Transverse colon (tissue), 4 donors: Measurements from ENCODE around the gene KATNA1. TPM values are rescaled to one million over a fixed set of nuclear protein-coding genes. Genes with fewer than 3 reads are reported as not detected.
A peak's percentile ranks its signal among the peaks of the same experiment; 100 is the strongest.

ENCODE experiments used
- DNase-seq: peaks from one replicate; pipeline ENCODE4 v3.0.0-alpha.2; 2019
- H3K27ac ChIP-seq, 4 donors: fragments of 200-600 bp; sonication (generic); 2 replicates each; pipeline ENCODE4 v1.5.1; 2016 to 2018; ENCODE audit warnings: inconsistent platforms in 4 of 4
- H3K27me3 ChIP-seq: fragments of 200-600 bp; sonication (generic); 2 replicates; pipeline ENCODE4 v1.5.1; 2017; ENCODE audit warnings: inconsistent platforms
- H3K36me3 ChIP-seq, 4 donors: fragments of 200-600 bp; sonication (generic); 2 replicates each; pipeline ENCODE4 v1.5.1; 2017 to 2019; ENCODE audit warnings: inconsistent platforms in 4 of 4
- H3K4me1 ChIP-seq, 4 donors: fragments of 200-600 bp; sonication (generic); 2 replicates each; pipeline ENCODE4 v1.5.1; 2017 to 2020; ENCODE audit warnings: inconsistent platforms in 4 of 4
- H3K4me3 ChIP-seq, 4 donors: fragments of 200-600 bp; sonication (generic); 1 replicate in 1 of 4; 2 replicates in 3 of 4; pipeline versions ENCODE4 v1.5.1 to v1.6.1; 2017 to 2019; ENCODE audit warnings: inconsistent platforms in 4 of 4
- H3K9me3 ChIP-seq, 2 donors: fragments of 200-600 bp; sonication (generic); 2 replicates each; pipeline ENCODE4 v1.5.1; 2017 to 2019; ENCODE audit warnings: inconsistent platforms in 2 of 2
- CTCF ChIP-seq, 5 experiments: fragments of 200-600 bp in 3 of 5; fragments of 450-650 bp in 2 of 5; sonication (generic) in 3 of 5; IDR thresholded peaks; 1 replicate in 2 of 5; 2 replicates in 3 of 5; pipeline ENCODE4 v1.5.1; 2016 to 2017; ENCODE audit warnings: antibody characterized with exemption in 5 of 5, inconsistent platforms in 3 of 5, mild to moderate bottlenecking in 2 of 5, moderate library complexity in 1 of 5
- EP300 ChIP-seq: sonication (generic); formaldehyde crosslinking; IDR thresholded peaks from one replicate; pipeline ENCODE4 v1.6.1; 2017; ENCODE audit warnings: antibody characterized with exemption, low read depth
- POLR2A ChIP-seq: fragments of 450-650 bp; IDR thresholded peaks from one replicate; pipeline ENCODE4 v1.6.1; 2016; ENCODE audit warnings: antibody characterized with exemption, mild to moderate bottlenecking, moderate library complexity
- POLR2AphosphoS5 ChIP-seq, 3 donors: sonication (generic); formaldehyde crosslinking; IDR thresholded peaks; one replicate each; pipeline ENCODE4 v1.6.1; 2016; ENCODE audit warnings: antibody characterized with exemption in 3 of 3
- WGBS, 2 donors: methylation state at CpG; one replicate each; pipeline ENCODE4 v1.1.5; 2018; ENCODE audit warnings: low coverage in 1 of 2; 5-methylcytosine and 5-hydroxymethylcytosine counted together
- in situ Hi-C, 4 donors: fragments of 200-750 bp; cut with MboI; loops; one replicate each; pipeline versions ENCODE4 v1.15.0 to v1.15.1; 2017; ENCODE audit warnings: low sequenced_read_pairs in 3 of 4, low pct_ligation_motif_present in 1 of 4, low pct_unique_long_range_greater_than_20kb in 1 of 4
- intact Hi-C: fragments of 100-400 bp; cut with DNase I; formaldehyde crosslinking; loops from one replicate; pipeline ENCODE4 v1.15.1; 2023; ENCODE audit warnings: low total_unique reads
- small RNA-seq, 4 donors: library from RNA; depleted of rRNA; stranded (forward); fragments of <200 nt; gene quantifications; one replicate each; pipeline ENCODE3, GENCODE V24; 2016
- total RNA-seq, 4 donors: library from RNA; depleted of rRNA; stranded (reverse); fragments of >200 nt; gene quantifications; one replicate each; pipeline ENCODE4 v1.1.0, GENCODE V29; 2016

The KATNA1 gene
- total RNA-seq, 4 donors from 2014 or later, result 2.4 to 16.5 (median 12.2) TPM

DNA sequence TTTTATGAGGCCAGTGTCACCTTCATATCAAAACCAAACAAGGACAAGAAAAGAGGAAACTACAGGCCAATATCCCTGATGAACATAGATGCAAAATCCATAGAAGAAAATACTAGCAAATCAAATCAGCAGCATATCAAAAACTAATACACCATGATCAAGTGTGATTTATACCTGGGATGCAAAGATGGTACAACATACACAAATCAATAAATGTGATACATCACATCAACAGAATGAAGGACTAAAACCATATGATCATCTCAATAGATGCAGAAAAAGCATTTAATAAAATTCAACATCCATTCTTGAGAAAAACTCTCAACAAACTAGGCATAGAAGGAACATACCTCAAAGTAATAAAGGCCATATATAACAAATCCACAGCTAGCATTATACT is 90.5 kb downstream of the KATNA1 start:
- H3K9me3 ChIP-seq, result no peaks in the 10 kb centered on the region
- peaks cover 54% of the 10 kb centered on the region for H3K27me3 ChIP-seq
- in situ Hi-C loops (loop anchor here in 1 of 4 donors (25.0 kb wide), 1 partner anchor 154 kb away; the partner anchor contains the start of gene LATS1), intact Hi-C loops (no loop called here)
- no peak overlapping the region for H3K4me3 ChIP-seq
- H3K36me3 ChIP-seq, result no peaks in the 10 kb centered on the region
- H3K4me1 ChIP-seq, result no peaks in the 10 kb centered on the region
- no peak for DNase-seq
- H3K27ac ChIP-seq, result no peak overlapping the region
- TF ChIP-seq CTCF (IDR thresholded peaks at IDR 0.05), result no peak
- no peak for TF ChIP-seq POLR2AphosphoS5 (IDR thresholded peaks at IDR 0.05)
- TF ChIP-seq POLR2A, result no peak
- TF ChIP-seq EP300, result no peak

DNA sequence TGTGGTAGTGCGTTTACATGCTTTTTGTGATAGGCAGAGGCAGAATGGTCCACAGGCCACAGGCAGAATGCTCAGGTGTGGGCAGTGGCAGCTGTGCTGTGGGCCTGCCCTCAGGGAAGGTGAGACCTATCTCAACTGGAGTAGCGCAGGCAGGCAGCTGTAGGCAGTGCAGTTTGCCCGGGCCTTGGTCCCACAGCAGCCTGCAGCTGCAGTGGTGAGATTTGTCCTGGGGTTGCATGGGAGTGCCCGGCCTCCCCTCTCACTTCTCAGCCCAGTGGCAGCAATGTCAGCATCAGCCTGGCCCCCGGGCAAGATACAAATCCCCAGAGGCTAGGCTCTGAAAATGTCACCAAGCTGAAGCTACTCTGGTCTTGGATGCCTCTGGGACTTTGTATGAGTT is 96.6 kb downstream of the KATNA1 start:
- TF ChIP-seq POLR2AphosphoS5 (IDR thresholded peaks at IDR 0.05) (no peak), CTCF (IDR thresholded peaks at IDR 0.05) (no peak), POLR2A (no peak), EP300 (no peak)
- in situ Hi-C loops (loop anchor here in 1 of 4 donors (25.0 kb wide), 1 partner anchor 160 kb away; the partner anchor contains the start of gene LATS1), intact Hi-C loops (no loop called here)
- DNase-seq, result no peak
- H3K36me3 ChIP-seq, result no peaks in the 10 kb centered on the region
- peaks cover 38% of the 10 kb centered on the region for H3K27me3 ChIP-seq
- H3K9me3 ChIP-seq, result no peaks in the 10 kb centered on the region
- H3K4me3 ChIP-seq, result no peak overlapping the region
- H3K27ac ChIP-seq, result no peak overlapping the region
- no peaks in the 10 kb centered on the region for H3K4me1 ChIP-seq
- WGBS, 2 donors, result 73% methylated on average over 5 of the region's 5 CpGs; no CpG with 5 or more reads in 1 of the 2 donors

- H3K9me3 ChIP-seq, result no peaks in the 10 kb centered on the region
- in situ Hi-C loops, result no loop called here
- 1% methylated on average over 65 of the region's 71 CpGs; no CpG with 5 or more reads in 1 of the 2 donors for WGBS, 2 donors
- no peaks in the 10 kb centered on the region for H3K27me3 ChIP-seq
- intact Hi-C loops, result no loop called here
- H3K36me3 ChIP-seq, result peaks cover 0 to 2% (median under 1%) of the 10 kb centered on the region in 4 donors
- H3K4me1 ChIP-seq, result peaks cover 6 to 35% (median 21%) of the 10 kb centered on the region in 4 donors
- H3K27ac ChIP-seq, result peak within 1 kb of the TSS; percentile 94 to 99 (median 96)
- H3K4me3 ChIP-seq, result peak within 1 kb of the TSS; percentile 64 to 88 (median 70)
- TF ChIP-seq CTCF (IDR thresholded peaks at IDR 0.05), result peak; percentile 80 to 97 (median 87)
- TF ChIP-seq POLR2AphosphoS5 (IDR thresholded peaks at IDR 0.05), result peak; percentile 93 to 96 (median 95)
- TF ChIP-seq EP300, result peak; percentile 11
- peak; percentile 86 for TF ChIP-seq POLR2A
- peak; percentile 97 for DNase-seq
Observed at GRCh38 chr6:149545754-149546471, 102.6 kb downstream of the KATNA1 start, which contains the start of gene PPIL4. Gene PPIL4 (minus strand): TSS chr6:149546043. CDS start chr6:149546005, 38 bp downstream.

GRCh38 chr6:149545258-149545753 is 103.2 kb downstream of the KATNA1 start:
- Histone ChIP-seq H3K4me3 (peak overlapping the region; percentile 64 to 88 (median 70)), H3K27me3 (no peaks in the 10 kb centered on the region), H3K4me1 (peaks cover 6 to 35% (median 21%) of the 10 kb centered on the region in 4 donors), H3K9me3 (no peaks in the 10 kb centered on the region), H3K27ac (peak overlapping the region; percentile 94 to 99 (median 96)), H3K36me3 (peaks cover 0 to 8% (median 3%) of the 10 kb centered on the region in 4 donors)
- in situ Hi-C loops (no loop called here), intact Hi-C loops (no loop called here)
- peak in 1 of 3 donors; percentile 44 for TF ChIP-seq POLR2AphosphoS5 (IDR thresholded peaks at IDR 0.05)
- TF ChIP-seq EP300, result no peak
- DNase-seq, result peak; percentile 55
- WGBS, 2 donors, result 0% methylated on average over 4 to 16 of the region's 16 CpGs

Small RNAs within 50 kb of the gene (small RNA-seq; reads per million reads assigned to genes)
- 0 reads per million in 4 donors for gene RF00019
- 0 reads per million in 4 donors for gene RF00410

Other genes with a start within 250 kb of the KATNA1 start
- gene SUMO4, start 248.5 kb downstream of the KATNA1 start, total RNA-seq, result 10 to 100 TPM in 2 of 4 donors, 1 to 10 TPM in 2; 1.5 to 28.1 (median 8.1) TPM
- 10 to 100 TPM in 3 of 4 donors, 1 to 10 TPM in 1; 1.8 to 24.3 (median 12.1) TPM for gene ZC3H12D, start 163.7 kb downstream of the KATNA1 start, total RNA-seq
- 10 to 100 TPM; 10.1 to 30.5 (median 19.0) TPM for gene PPIL4, start 102.7 kb downstream of the KATNA1 start, total RNA-seq
- gene GINM1, start 82.3 kb downstream of the KATNA1 start, total RNA-seq, result 10 to 100 TPM; 19.1 to 49.6 (median 35.9) TPM
- gene LATS1, start 69.4 kb upstream of the KATNA1 start, total RNA-seq, result 10 to 100 TPM; 13.1 to 28.4 (median 19.4) TPM
- gene NUP43, start 97.8 kb upstream of the KATNA1 start, total RNA-seq, result 10 to 100 TPM; 14.7 to 54.3 (median 29.3) TPM
- 10 to 100 TPM; 25.8 to 97.3 (median 64.4) TPM for gene PCMT1, start 101.0 kb upstream of the KATNA1 start, total RNA-seq
- 10 to 100 TPM in 3 of 4 donors, 1 to 10 TPM in 1; 2.2 to 50.5 (median 21.2) TPM for gene LRP11, start 215.6 kb upstream of the KATNA1 start, total RNA-seq
- gene RAET1E, start 249.4 kb upstream of the KATNA1 start, total RNA-seq, result not detected